H1 (cell line): ENCODE data around the gene CABLES2. TPM values are rescaled to one million over a fixed set of nuclear protein-coding genes. Genes with fewer than 3 reads are reported as not detected.
A peak's percentile ranks its signal among the peaks of the same experiment; 100 is the strongest.

Experiments
- SIN3A ChIP-seq, 2 experiments: IDR thresholded peaks in 1 of 2; conservative IDR thresholded peaks in 1 of 2; 2 replicates each; pipeline ENCODE4 v1.6.1; 2011 to 2012; ENCODE audit warnings: low read length in 2 of 2, improper control_type of control experiment in 1 of 2, low read depth in 1 of 2, mild to moderate bottlenecking in 1 of 2
- polyA plus RNA-seq, 7 experiments: library from polyadenylated mRNA; depleted of rRNA in 3 of 7; stranded (reverse) in 5 of 7; unstranded in 2 of 7; fragments of >200 nt in 5 of 7; fragments of 200-250 nt in 2 of 7; gene quantifications; 1 replicate in 5 of 7; 2 replicates in 1 of 7; 4 replicates in 1 of 7; pipeline versions ENCODE4 v1.2.1 to v1.2.3, GENCODE V29; 2011 to 2013; ENCODE audit warnings: missing spikeins in 2 of 7, mixed read lengths in 2 of 7
- total RNA-seq: library from RNA; stranded (reverse); fragmentation: NEBNext Ultra II Directional; extraction: Animal tissue kit (Norgen Biotek cat#: 25700); gene quantifications from 2 replicates; pipeline ENCODE4 v1.2.1, GENCODE V29; 2021
- TF ChIP-seq, protein P1 (sequence below): fragments of 300-600 bp; sonication (generic); IDR thresholded peaks from 2 replicates; pipeline ENCODE4 v1.7.1; 2012; ENCODE audit warnings: low read length, moderate library complexity, mild to moderate bottlenecking, inconsistent platforms; ENCODE audit not compliant: insufficient replicate concordance

The CABLES2 gene
- total and polyA plus RNA-seq, 2 of the 8 experiments (the other 6 are each of a cell fraction or from before 2014, with no cell fraction given): 8.0 to 8.8 TPM

DNA sequence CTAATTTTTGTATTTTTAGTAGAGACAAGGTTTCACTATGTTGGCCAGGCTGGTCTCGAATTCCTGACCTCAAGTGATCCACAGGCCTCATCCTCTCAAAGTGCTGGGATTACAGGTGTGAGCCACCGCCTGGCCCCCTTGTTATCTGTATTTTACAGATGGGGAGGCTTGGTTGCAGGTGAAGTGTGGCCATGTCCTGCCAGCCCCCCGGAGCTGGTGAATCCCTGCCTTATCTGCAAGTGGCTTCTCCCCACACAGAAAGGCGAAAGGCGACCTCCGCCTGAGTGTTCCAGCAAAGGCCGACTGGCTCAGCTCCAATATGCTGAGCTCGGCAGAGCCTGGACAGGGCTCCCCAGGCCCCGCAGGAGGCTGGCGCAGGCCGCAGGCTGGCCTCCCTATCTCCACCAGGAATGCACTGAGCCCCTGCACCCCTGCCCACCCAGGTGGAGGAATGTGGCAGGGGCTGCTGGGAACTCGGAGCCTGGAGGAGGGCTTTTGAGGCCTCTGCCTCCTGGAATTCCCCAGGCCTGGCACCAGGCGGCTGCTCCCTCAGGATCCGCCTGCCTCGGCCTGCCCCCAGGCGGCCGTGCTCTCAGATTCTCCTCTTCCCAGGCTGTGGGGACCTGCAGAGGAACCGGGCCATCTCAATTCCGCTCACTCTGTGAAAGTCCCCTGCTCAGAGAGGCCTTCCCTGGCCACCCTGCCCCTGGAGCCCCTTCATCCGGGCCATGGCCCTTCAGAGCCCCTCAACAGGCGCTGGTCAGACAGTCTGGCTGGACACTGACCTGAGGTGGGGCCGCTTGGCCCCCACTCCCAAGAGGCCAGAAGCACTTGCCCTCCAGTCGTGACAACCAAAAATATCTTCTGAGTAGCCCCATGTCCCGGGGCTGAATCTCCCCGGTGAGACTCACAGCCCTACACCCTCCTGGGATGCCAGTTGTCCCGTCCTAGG is 30.7 kb downstream of the CABLES2 start (continued):
- TF ChIP-seq, protein P1, sequence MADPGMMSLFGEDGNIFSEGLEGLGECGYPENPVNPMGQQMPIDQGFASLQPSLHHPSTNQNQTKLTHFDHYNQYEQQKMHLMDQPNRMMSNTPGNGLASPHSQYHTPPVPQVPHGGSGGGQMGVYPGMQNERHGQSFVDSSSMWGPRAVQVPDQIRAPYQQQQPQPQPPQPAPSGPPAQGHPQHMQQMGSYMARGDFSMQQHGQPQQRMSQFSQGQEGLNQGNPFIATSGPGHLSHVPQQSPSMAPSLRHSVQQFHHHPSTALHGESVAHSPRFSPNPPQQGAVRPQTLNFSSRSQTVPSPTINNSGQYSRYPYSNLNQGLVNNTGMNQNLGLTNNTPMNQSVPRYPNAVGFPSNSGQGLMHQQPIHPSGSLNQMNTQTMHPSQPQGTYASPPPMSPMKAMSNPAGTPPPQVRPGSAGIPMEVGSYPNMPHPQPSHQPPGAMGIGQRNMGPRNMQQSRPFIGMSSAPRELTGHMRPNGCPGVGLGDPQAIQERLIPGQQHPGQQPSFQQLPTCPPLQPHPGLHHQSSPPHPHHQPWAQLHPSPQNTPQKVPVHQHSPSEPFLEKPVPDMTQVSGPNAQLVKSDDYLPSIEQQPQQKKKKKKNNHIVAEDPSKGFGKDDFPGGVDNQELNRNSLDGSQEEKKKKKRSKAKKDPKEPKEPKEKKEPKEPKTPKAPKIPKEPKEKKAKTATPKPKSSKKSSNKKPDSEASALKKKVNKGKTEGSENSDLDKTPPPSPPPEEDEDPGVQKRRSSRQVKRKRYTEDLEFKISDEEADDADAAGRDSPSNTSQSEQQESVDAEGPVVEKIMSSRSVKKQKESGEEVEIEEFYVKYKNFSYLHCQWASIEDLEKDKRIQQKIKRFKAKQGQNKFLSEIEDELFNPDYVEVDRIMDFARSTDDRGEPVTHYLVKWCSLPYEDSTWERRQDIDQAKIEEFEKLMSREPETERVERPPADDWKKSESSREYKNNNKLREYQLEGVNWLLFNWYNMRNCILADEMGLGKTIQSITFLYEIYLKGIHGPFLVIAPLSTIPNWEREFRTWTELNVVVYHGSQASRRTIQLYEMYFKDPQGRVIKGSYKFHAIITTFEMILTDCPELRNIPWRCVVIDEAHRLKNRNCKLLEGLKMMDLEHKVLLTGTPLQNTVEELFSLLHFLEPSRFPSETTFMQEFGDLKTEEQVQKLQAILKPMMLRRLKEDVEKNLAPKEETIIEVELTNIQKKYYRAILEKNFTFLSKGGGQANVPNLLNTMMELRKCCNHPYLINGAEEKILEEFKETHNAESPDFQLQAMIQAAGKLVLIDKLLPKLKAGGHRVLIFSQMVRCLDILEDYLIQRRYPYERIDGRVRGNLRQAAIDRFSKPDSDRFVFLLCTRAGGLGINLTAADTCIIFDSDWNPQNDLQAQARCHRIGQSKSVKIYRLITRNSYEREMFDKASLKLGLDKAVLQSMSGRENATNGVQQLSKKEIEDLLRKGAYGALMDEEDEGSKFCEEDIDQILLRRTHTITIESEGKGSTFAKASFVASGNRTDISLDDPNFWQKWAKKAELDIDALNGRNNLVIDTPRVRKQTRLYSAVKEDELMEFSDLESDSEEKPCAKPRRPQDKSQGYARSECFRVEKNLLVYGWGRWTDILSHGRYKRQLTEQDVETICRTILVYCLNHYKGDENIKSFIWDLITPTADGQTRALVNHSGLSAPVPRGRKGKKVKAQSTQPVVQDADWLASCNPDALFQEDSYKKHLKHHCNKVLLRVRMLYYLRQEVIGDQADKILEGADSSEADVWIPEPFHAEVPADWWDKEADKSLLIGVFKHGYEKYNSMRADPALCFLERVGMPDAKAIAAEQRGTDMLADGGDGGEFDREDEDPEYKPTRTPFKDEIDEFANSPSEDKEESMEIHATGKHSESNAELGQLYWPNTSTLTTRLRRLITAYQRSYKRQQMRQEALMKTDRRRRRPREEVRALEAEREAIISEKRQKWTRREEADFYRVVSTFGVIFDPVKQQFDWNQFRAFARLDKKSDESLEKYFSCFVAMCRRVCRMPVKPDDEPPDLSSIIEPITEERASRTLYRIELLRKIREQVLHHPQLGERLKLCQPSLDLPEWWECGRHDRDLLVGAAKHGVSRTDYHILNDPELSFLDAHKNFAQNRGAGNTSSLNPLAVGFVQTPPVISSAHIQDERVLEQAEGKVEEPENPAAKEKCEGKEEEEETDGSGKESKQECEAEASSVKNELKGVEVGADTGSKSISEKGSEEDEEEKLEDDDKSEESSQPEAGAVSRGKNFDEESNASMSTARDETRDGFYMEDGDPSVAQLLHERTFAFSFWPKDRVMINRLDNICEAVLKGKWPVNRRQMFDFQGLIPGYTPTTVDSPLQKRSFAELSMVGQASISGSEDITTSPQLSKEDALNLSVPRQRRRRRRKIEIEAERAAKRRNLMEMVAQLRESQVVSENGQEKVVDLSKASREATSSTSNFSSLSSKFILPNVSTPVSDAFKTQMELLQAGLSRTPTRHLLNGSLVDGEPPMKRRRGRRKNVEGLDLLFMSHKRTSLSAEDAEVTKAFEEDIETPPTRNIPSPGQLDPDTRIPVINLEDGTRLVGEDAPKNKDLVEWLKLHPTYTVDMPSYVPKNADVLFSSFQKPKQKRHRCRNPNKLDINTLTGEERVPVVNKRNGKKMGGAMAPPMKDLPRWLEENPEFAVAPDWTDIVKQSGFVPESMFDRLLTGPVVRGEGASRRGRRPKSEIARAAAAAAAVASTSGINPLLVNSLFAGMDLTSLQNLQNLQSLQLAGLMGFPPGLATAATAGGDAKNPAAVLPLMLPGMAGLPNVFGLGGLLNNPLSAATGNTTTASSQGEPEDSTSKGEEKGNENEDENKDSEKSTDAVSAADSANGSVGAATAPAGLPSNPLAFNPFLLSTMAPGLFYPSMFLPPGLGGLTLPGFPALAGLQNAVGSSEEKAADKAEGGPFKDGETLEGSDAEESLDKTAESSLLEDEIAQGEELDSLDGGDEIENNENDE: no peak
- TF ChIP-seq SIN3A (conservative IDR thresholded peaks at IDR 0.05 in 1 of 2, IDR thresholded peaks at IDR 0.05 in 1 of 2; ENCODE audit: low read depth in 1 of 2, low read length in 2 of 2): 0 out of 4 replicates have a peak, but pooled peaks have one; percentile 22 to 54
